Esophagus muscularis mucosa (tissue), 4 donors: ENCODE results near the gene PDLIM5. TPM values are rescaled to one million over a fixed set of nuclear protein-coding genes. Genes with fewer than 3 reads are reported as not detected.
"Not testable (repeated sequence)": the region's sequence is repeated elsewhere in the genome, so short reads cannot be mapped to it uniquely, and the experiment has no call there.

ENCODE experiments used
- DNase-seq: peaks from one replicate; pipeline ENCODE4 v3.0.0-alpha.2; 2017; ENCODE audit errors: extremely low spot score
- H3K27ac ChIP-seq, 4 donors: fragments of 200-600 bp; sonication (generic); replicated peaks in 1 of 4; 1 replicate in 3 of 4; 2 replicates in 1 of 4; pipeline ENCODE4 v1.5.1; 2016 to 2019; ENCODE audit warnings: mild to moderate bottlenecking in 1 of 4
- H3K27me3 ChIP-seq, 4 donors: fragments of 200-600 bp; sonication (generic); one replicate each; pipeline versions ENCODE4 v1.5.1 to v1.6.0; 2016 to 2019
- H3K36me3 ChIP-seq, 4 donors: fragments of 200-600 bp; sonication (generic); one replicate each; pipeline ENCODE4 v1.5.1; 2016 to 2019
- H3K4me1 ChIP-seq, 4 donors: fragments of 200-600 bp; sonication (generic); one replicate each; pipeline ENCODE4 v1.5.1; 2016 to 2019
- H3K4me3 ChIP-seq, 4 donors: fragments of 200-600 bp; sonication (generic); 1 replicate in 2 of 4; 2 replicates in 2 of 4; pipeline ENCODE4 v1.5.1; 2016 to 2019; ENCODE audit warnings: mild to moderate bottlenecking in 4 of 4, moderate library complexity in 1 of 4
- H3K9me3 ChIP-seq, 4 donors: fragments of 200-600 bp; sonication (generic); 1 replicate in 3 of 4; 2 replicates in 1 of 4; pipeline ENCODE4 v1.5.1; 2016 to 2019
- CTCF ChIP-seq, 3 experiments: fragments of 200-600 bp in 2 of 3; fragments of 450-650 bp in 1 of 3; sonication (generic) in 2 of 3; IDR thresholded peaks; one replicate each; pipeline ENCODE4 v1.5.1; 2017 to 2019; ENCODE audit warnings: antibody characterized with exemption in 3 of 3, mild to moderate bottlenecking in 2 of 3, moderate library complexity in 1 of 3
- EP300 ChIP-seq: sonication (generic); formaldehyde crosslinking; IDR thresholded peaks from one replicate; pipeline ENCODE4 v1.6.1; 2017; ENCODE audit warnings: antibody characterized with exemption
- POLR2A ChIP-seq: fragments of 450-650 bp; IDR thresholded peaks from one replicate; pipeline ENCODE4 v1.6.1; 2017; ENCODE audit warnings: antibody characterized with exemption, moderate library complexity, mild to moderate bottlenecking, low read depth
- POLR2AphosphoS5 ChIP-seq, 2 donors: sonication (generic); formaldehyde crosslinking; IDR thresholded peaks; one replicate each; pipeline ENCODE4 v1.6.1; 2017; ENCODE audit warnings: antibody characterized with exemption in 2 of 2
- WGBS: methylation state at CpG from one replicate; pipeline ENCODE4 v1.1.5; 2018; 5-methylcytosine and 5-hydroxymethylcytosine counted together
- intact Hi-C: fragments of 100-400 bp; cut with DNase I; formaldehyde crosslinking; loops from one replicate; pipeline ENCODE4 v1.15.1; 2023
- total RNA-seq, 4 donors: library from RNA; depleted of rRNA; stranded (reverse); fragments of >200 nt; gene quantifications; one replicate each; pipeline versions ENCODE4 v1.1.0 to v1.2.1, GENCODE V29; 2016

PDLIM5 gene
- 100 to 1,000 TPM; 138 to 160 (median 146) TPM for total RNA-seq

GRCh38 chr4:94451695-94452475 is at the start of gene PDLIM5:
Gene PDLIM5 (plus strand): TSS chr4:94451942. CDS start chr4:94455289, 3,347 bp downstream.
- H3K27me3 ChIP-seq = no peaks in the 10 kb centered on the region
- intact Hi-C loops = loop anchor here (5.0 kb wide), 2 partner anchors 40 to 130 kb away; no protein-coding TSS in a partner anchor
- H3K4me1 ChIP-seq = peaks cover 9 to 49% (median 43%) of the 10 kb centered on the region in 4 donors
- 0% methylated on average over 10 of the region's 88 CpGs for WGBS
- peak; percentile 97 for DNase-seq
- peaks cover 0 to 17% (median 8%) of the 10 kb centered on the region in 4 donors for H3K36me3 ChIP-seq
- H3K9me3 ChIP-seq = no peaks in the 10 kb centered on the region
- peak within 1 kb of the TSS; percentile 83 to 98 (median 92) for H3K4me3 ChIP-seq
- no peak for TF ChIP-seq EP300
- peak in 1 of 3 experiments; percentile 15 for TF ChIP-seq CTCF (IDR thresholded peaks at IDR 0.05)
- TF ChIP-seq POLR2A = peak; percentile 90
- TF ChIP-seq POLR2AphosphoS5 (IDR thresholded peaks at IDR 0.05) = peak; percentile 98 to 99
- H3K27ac ChIP-seq = peak within 1 kb of the TSS; percentile 98 to 99 (median 98)

GRCh38 chr4:94402439-94402838 is 49.3 kb upstream of the PDLIM5 start:
- H3K27ac ChIP-seq, intact Hi-C loops, H3K9me3 ChIP-seq, DNase-seq, H3K27me3 ChIP-seq, H3K36me3 ChIP-seq, H3K4me3 ChIP-seq: not testable (repeated sequence)
- 96% methylated on average over 4 of the region's 4 CpGs for WGBS
- H3K4me1 ChIP-seq = peaks cover 0 to 14% (median 7%) of the 10 kb centered on the region in 4 donors

DNA sequence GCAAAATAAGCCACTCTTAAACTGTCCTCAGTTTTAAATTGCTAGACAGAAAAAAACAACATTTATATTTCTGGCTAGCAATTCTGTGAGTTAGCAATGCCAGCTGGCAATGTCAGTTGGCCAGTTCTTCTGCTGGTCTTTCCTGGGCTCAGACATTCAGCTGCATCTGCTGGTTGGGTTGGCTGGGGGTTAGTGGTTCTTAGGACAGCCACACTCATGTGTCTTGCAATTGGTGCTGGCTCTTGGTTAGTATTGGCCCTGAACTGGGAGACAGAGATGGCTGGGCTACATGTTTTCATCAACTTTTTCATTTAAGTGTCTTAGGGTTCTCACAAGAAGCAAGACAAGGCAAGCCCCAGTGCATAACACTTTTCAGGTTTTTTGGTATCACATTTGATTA is 48.0 kb upstream of the PDLIM5 start:
- Histone ChIP-seq H3K27ac (no peak overlapping the region), H3K4me1 (peaks cover 0 to 18% (median 13%) of the 10 kb centered on the region in 4 donors), H3K27me3 (no peaks in the 10 kb centered on the region), H3K9me3 (no peaks in the 10 kb centered on the region), H3K4me3 (no peak overlapping the region), H3K36me3 (no peaks in the 10 kb centered on the region)
- intact Hi-C loops = no loop called here
- TF ChIP-seq CTCF (IDR thresholded peaks at IDR 0.05) (no peak), POLR2A (no peak), POLR2AphosphoS5 (IDR thresholded peaks at IDR 0.05) (no peak)
- DNase-seq = no peak

DNA sequence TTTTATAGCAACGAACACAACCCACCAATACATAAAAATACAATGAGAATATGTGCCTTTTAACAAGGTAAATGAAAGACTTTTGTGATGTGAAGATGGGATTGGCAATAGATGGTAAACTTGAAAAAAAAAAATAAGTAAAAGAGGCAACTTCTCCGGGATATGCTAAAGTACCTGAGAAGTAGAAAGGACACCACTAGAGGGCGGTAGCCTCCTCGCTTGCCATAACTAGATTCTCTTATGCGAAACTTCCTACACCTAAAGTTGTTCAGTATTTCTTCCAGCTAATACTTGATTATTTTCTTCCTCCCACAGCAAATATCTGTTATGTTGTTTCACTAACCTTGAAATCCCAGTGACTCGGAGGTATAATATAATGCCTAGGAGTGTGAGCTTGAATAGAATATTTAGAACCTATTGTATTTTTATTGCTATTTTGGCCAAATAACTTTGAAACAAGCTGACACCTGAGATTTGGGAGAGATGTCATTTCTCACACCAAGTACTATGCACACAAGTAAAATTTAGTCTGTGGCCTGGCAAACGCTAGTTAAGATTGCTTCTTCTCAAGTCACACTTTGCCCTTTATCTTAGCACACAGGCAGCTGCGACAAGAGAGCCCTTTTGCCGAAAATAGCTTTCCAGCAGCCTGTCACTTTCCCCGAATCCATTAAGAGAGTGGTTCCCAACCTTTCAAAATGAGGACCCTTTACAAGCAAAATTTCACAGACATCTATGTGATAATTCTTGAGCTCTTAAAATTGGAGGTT is 44.9 kb upstream of the PDLIM5 start:
- H3K4me1 ChIP-seq = peaks cover 10 to 44% (median 30%) of the 10 kb centered on the region in 4 donors
- no peak overlapping the region for H3K4me3 ChIP-seq
- no peaks in the 10 kb centered on the region for H3K9me3 ChIP-seq
- no peak for DNase-seq
- 22% methylated on average over 10 of the region's 10 CpGs for WGBS
- H3K27me3 ChIP-seq = no peaks in the 10 kb centered on the region
- TF ChIP-seq CTCF (IDR thresholded peaks at IDR 0.05) (peak; percentile 65 to 92 (median 89)), POLR2AphosphoS5 (IDR thresholded peaks at IDR 0.05) (no peak)
- H3K27ac ChIP-seq = peak overlapping the region; percentile 4 to 43 (median 14)
- intact Hi-C loops = loop anchor here (2.0 kb wide), 1 partner anchor 192 kb away; no protein-coding TSS in a partner anchor
- no peaks in the 10 kb centered on the region for H3K36me3 ChIP-seq

DNA sequence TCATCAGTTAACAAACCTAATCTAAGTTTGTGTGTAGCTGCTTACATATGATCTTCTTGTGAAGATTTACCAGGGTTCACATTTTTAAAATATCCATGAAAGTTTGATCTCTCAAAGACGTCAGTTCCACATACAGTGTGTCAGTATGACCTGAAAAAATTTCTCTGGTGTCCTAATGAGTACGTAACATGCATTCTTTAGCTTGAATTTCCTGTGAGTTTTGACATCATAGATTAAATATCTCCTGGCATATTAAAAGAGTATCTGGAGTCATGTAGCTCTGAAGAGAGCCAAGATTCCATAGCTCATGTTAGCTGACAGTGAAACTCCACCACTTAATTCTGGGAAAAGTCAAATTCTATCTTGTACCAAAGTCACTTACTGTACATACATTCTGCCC is 43.9 kb upstream of the PDLIM5 start:
- 53% methylated on average over 2 of the region's 2 CpGs for WGBS
- H3K36me3 ChIP-seq = no peaks in the 10 kb centered on the region
- peak overlapping the region; percentile 4 to 43 (median 24) for H3K27ac ChIP-seq
- no peaks in the 10 kb centered on the region for H3K27me3 ChIP-seq
- no peak overlapping the region for H3K4me3 ChIP-seq
- intact Hi-C loops = loop anchor here (2.0 kb wide), 1 partner anchor 191 kb away; no protein-coding TSS in a partner anchor
- no peaks in the 10 kb centered on the region for H3K9me3 ChIP-seq
- H3K4me1 ChIP-seq = peaks cover 14 to 52% (median 40%) of the 10 kb centered on the region in 4 donors
- TF ChIP-seq CTCF (IDR thresholded peaks at IDR 0.05) = no peak
- no peak for TF ChIP-seq EP300
- no peak for TF ChIP-seq POLR2A
- no peak for TF ChIP-seq POLR2AphosphoS5 (IDR thresholded peaks at IDR 0.05)
- no peak for DNase-seq
